Progenitor cell of endocrine pancreas (in vitro differentiated cells): ENCODE measurements around the gene ARL17B. TPM values are rescaled to one million over a fixed set of nuclear protein-coding genes. Genes with fewer than 3 reads are reported as not detected.
"Not testable (repeated sequence)": the region's sequence is repeated elsewhere in the genome, so short reads cannot be mapped to it uniquely, and the experiment has no call there.

Source experiments
- DNase-seq: peaks from one replicate; pipeline ENCODE4 v3.0.0; 2021; ENCODE audit warnings: low spot score; ENCODE audit not compliant: unreplicated experiment
- H3K27ac Mint-ChIP-seq: 2 replicates; pipeline ENCODE4 v1.8.0; 2021; ENCODE audit warnings: mild to moderate bottlenecking, moderate library complexity, mixed read lengths
- H3K27me3 Mint-ChIP-seq: 2 replicates; pipeline ENCODE4 v1.8.0; 2021; ENCODE audit warnings: mixed read lengths
- H3K36me3 Mint-ChIP-seq: 2 replicates; pipeline ENCODE4 v1.8.0; 2022; ENCODE audit warnings: mixed read lengths; ENCODE audit not compliant: insufficient read depth
- H3K4me1 Mint-ChIP-seq: 2 replicates; pipeline ENCODE4 v1.8.0; 2021; ENCODE audit warnings: low read depth, mixed read lengths
- H3K4me3 Mint-ChIP-seq: 2 replicates; pipeline ENCODE4 v1.8.0; 2021; ENCODE audit warnings: low read depth, mild to moderate bottlenecking, moderate library complexity, mixed read lengths
- H3K9me3 Mint-ChIP-seq: 2 replicates; pipeline ENCODE4 v1.8.0; 2021; ENCODE audit warnings: low read depth, mixed read lengths
- total RNA-seq: library from RNA; stranded (reverse); gene quantifications from 2 replicates; pipeline ENCODE4 v1.2.1, GENCODE V29; 2021
- TF ChIP-seq, protein P1 (sequence below): fragments of 200-600 bp; sonication (generic); IDR thresholded peaks from one replicate; pipeline ENCODE4 v1.5.0; 2021; ENCODE audit warnings: antibody characterized with exemption, mild to moderate bottlenecking; ENCODE audit not compliant: unreplicated experiment

The ARL17B gene
- total RNA-seq, 1 donor from 2014 or later: 16.0 TPM

DNA sequence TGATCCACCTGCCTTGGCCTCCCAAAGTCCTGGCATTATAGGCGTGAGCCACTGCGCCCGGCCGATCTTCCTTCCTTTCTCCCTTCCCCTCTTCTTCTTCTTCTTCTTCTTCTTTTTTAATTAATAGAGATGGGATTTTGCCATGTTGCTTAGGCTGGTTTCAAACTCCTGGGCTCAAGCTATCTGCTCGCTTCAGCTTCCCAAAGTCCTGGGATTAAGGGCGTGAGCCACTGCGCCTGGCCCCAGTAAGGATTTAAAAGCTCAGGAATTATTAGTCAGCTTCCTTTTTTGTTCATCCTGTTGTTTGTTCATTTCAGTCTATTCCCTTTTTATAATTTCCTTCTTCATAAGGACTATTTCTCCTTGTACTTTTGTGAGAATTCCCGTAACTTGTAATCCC lies 99.3 kb downstream of the ARL17B start:
- no peaks in the 10 kb centered on the region for H3K9me3 Mint-ChIP-seq
- no peak overlapping the region for H3K27ac Mint-ChIP-seq
- peaks cover 3% of the 10 kb centered on the region for H3K36me3 Mint-ChIP-seq
- H3K4me3 Mint-ChIP-seq: no peak overlapping the region
- TF ChIP-seq, protein P1, sequence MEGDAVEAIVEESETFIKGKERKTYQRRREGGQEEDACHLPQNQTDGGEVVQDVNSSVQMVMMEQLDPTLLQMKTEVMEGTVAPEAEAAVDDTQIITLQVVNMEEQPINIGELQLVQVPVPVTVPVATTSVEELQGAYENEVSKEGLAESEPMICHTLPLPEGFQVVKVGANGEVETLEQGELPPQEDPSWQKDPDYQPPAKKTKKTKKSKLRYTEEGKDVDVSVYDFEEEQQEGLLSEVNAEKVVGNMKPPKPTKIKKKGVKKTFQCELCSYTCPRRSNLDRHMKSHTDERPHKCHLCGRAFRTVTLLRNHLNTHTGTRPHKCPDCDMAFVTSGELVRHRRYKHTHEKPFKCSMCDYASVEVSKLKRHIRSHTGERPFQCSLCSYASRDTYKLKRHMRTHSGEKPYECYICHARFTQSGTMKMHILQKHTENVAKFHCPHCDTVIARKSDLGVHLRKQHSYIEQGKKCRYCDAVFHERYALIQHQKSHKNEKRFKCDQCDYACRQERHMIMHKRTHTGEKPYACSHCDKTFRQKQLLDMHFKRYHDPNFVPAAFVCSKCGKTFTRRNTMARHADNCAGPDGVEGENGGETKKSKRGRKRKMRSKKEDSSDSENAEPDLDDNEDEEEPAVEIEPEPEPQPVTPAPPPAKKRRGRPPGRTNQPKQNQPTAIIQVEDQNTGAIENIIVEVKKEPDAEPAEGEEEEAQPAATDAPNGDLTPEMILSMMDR: no peak
- peaks cover 44% of the 10 kb centered on the region for H3K27me3 Mint-ChIP-seq
- no peak for DNase-seq
- H3K4me1 Mint-ChIP-seq: peaks cover 14% of the 10 kb centered on the region

DNA sequence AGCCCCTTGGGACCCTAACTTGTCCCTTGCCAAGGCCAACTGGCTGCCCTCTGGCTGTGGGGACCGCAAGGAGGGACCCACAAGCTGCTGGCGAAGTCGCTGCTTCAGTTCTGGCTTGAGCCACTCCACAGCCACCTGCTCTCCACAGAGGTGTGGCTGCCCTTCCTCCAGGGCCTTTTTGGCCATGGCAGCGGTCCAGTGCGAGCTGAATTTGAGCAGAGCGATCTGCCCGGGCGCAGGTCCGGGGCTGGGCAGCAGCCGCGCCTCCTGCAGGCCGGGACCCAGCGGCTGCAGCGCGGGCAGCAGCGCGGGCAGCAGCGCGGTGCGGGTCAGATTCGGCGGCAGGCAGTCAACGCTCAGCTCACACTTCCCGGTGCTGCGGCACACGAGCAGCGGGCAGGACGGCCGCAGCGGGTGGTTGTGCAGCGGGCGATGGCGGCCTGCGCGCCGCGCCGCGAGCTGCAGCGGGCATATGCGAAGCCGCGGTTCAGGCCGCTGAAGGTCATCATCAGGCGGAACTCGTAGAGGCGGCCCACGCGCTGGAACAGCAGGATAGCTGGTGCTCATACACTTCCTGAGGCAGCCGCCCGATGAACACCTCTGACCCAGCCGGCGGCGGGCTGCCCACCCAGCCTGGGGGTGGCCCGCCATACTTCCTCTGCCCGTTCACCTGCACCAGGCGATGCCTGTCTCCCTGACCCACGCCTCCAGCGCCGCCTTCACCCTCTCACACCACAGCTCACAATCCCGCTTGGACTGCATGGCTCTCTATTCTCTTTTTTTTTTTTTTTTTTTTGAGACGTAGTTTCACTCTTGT lies 101.5 kb downstream of the ARL17B start:
- TF ChIP-seq, protein P1: peak; percentile 49
- H3K4me1 Mint-ChIP-seq, DNase-seq, H3K9me3 Mint-ChIP-seq, H3K36me3 Mint-ChIP-seq: not testable (repeated sequence)
- peak overlapping the region; percentile 64 for H3K4me3 Mint-ChIP-seq
- peak overlapping the region; percentile 13 for H3K27ac Mint-ChIP-seq
- H3K27me3 Mint-ChIP-seq: peaks cover 31% of the 10 kb centered on the region

GRCh38 chr17:46256369-46256768 lies 105.2 kb downstream of the ARL17B start:
- H3K4me3 Mint-ChIP-seq, DNase-seq, H3K36me3 Mint-ChIP-seq, H3K27me3 Mint-ChIP-seq, H3K27ac Mint-ChIP-seq, H3K9me3 Mint-ChIP-seq, H3K4me1 Mint-ChIP-seq: not testable (repeated sequence)

GRCh38 chr17:46254215-46254614 lies 107.4 kb downstream of the ARL17B start:
- H3K4me1 Mint-ChIP-seq, H3K9me3 Mint-ChIP-seq, H3K36me3 Mint-ChIP-seq, H3K4me3 Mint-ChIP-seq, H3K27ac Mint-ChIP-seq, DNase-seq, H3K27me3 Mint-ChIP-seq: not testable (repeated sequence)

- H3K4me3 Mint-ChIP-seq, H3K27me3 Mint-ChIP-seq, H3K36me3 Mint-ChIP-seq, H3K4me1 Mint-ChIP-seq, H3K9me3 Mint-ChIP-seq, H3K27ac Mint-ChIP-seq: not testable (repeated sequence)
- peak; percentile 52 for DNase-seq
- TF ChIP-seq, protein P1: peak; percentile 56
Observed at GRCh38 chr17:46253722-46254121, 107.8 kb downstream of the ARL17B start.

- not testable (repeated sequence) for H3K27me3 Mint-ChIP-seq, H3K4me1 Mint-ChIP-seq, H3K9me3 Mint-ChIP-seq, H3K36me3 Mint-ChIP-seq, DNase-seq, H3K27ac Mint-ChIP-seq, H3K4me3 Mint-ChIP-seq
Observed at GRCh38 chr17:46252804-46253203, 108.8 kb downstream of the ARL17B start.

- not testable (repeated sequence) for H3K27ac Mint-ChIP-seq, DNase-seq, H3K4me3 Mint-ChIP-seq, H3K9me3 Mint-ChIP-seq, H3K27me3 Mint-ChIP-seq, H3K36me3 Mint-ChIP-seq, H3K4me1 Mint-ChIP-seq
Observed at GRCh38 chr17:46249153-46249552, 112.4 kb downstream of the ARL17B start.

- H3K9me3 Mint-ChIP-seq, H3K27me3 Mint-ChIP-seq, H3K4me1 Mint-ChIP-seq, H3K4me3 Mint-ChIP-seq, DNase-seq, H3K36me3 Mint-ChIP-seq: not testable (repeated sequence)
- peak overlapping the region; percentile 59 for H3K27ac Mint-ChIP-seq
Observed at GRCh38 chr17:46244949-46245768, 116.4 kb downstream of the ARL17B start.

- DNase-seq, H3K4me3 Mint-ChIP-seq, H3K27ac Mint-ChIP-seq, H3K9me3 Mint-ChIP-seq, H3K27me3 Mint-ChIP-seq, H3K4me1 Mint-ChIP-seq, H3K36me3 Mint-ChIP-seq: not testable (repeated sequence)
Observed at GRCh38 chr17:46244339-46244913, 117.1 kb downstream of the ARL17B start.

GRCh38 chr17:46243928-46244327 lies 117.6 kb downstream of the ARL17B start:
- not testable (repeated sequence) for H3K9me3 Mint-ChIP-seq, H3K36me3 Mint-ChIP-seq, H3K4me1 Mint-ChIP-seq, H3K4me3 Mint-ChIP-seq, H3K27ac Mint-ChIP-seq, H3K27me3 Mint-ChIP-seq, DNase-seq
